Tongue (tissue), 2 donors: ENCODE measurements around the gene GID4. TPM values are rescaled to one million over a fixed set of nuclear protein-coding genes. Genes with fewer than 3 reads are reported as not detected.

Experiments used
- DNase-seq: peaks from one replicate; pipeline ENCODE4 v3.0.0-alpha.2; 2015
- total RNA-seq: library from RNA; depleted of rRNA; stranded (reverse); fragments of >200 nt; gene quantifications from one replicate; pipeline ENCODE4 v1.2.3, GENCODE V29; 2014

The GID4 gene
- total RNA-seq, 1 donor from 2014 or later, result 7.1 TPM

- no peak for DNase-seq
Observed at GRCh38 chr17:18044609-18045008, 5.4 kb downstream of the GID4 start.

- no peak for DNase-seq
Observed at GRCh38 chr17:18045691-18046350, 6.6 kb downstream of the GID4 start.

DNA sequence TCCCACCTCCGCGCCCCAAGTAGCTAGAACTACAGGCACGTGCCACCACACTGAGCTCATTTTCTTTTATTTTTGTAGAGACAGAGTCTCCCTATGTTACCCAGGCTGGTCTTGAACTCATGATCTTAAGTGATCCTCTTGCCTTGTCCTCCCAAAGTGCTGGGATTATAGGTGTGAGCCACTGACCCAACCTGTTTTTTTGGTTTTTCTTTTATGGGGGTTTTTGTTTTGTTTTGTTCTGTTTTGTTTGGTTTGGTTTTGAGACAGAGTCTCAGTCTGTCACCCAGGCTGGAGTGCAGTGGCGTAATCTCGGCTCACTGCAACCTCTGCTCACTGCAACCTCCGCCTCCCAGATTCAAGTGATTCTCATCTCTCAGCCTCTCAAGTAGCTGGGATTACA lies 16.4 kb downstream of the GID4 start:
- DNase-seq, result no peak

- no peak for DNase-seq
Observed at GRCh38 chr17:18056214-18056613, 17.0 kb downstream of the GID4 start.

DNA sequence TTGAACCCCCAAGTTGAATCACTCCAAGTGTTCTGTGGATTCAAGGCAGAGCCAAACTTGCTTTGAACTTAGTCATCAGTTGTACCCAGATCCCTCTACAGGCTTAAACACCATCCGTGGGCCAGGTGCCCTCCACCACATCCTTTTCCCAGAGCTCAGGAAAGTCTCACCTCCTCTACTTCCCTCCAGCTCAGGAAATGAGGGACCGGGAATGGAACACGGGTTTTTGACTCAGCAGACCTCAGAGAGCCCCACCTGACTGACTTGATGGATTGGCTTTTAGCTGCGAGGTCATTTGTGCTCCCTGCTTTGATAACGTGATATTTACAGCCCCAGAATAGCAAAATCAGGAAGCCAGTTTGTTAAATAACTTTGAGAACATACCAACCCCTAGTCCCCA lies 20.1 kb downstream of the GID4 start:
- DNase-seq, result no peak

GRCh38 chr17:18064053-18064452 lies 24.8 kb downstream of the GID4 start:
- DNase-seq, result no peak

DNA sequence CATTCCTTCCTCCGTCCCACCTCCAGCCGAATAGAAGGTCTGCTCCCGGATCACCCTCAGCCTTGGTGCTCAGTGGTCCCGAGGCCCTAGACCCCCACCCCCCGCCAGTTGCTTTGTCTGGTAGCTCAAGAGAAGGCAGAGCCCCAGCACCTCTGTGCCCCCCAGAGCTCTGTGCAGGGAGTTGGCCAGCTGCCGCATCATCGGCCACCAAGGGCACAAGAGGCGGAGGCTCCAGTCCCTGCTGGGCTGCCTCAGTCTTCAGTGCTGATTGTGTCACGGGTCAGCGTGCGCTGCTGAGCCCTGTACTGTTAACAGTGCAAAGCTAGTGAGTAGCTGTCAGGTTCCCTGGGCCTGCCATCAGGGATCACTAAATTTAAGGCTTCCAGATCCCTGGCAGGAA lies 26.3 kb downstream of the GID4 start:
- no peak for DNase-seq

DNA sequence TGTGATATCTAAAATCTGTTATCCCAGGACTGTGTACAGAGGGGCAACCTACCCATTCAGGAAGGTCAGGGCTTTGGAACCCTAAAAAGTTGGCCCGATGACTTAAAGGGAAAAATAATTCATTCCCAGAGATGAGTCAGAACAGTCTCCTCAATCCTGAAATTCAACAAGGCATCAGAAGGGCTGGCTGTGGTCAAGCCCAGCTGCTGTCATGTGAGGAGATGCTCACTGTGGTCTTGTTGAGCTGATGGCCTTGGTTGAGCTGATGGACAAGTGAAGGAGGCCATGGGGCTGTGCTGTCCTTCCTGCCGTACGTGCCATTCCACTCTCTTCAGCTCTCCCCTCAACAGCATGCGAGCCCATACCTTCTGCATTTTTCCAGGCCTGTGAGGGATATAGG lies 27.7 kb downstream of the GID4 start:
- no peak for DNase-seq

DNA sequence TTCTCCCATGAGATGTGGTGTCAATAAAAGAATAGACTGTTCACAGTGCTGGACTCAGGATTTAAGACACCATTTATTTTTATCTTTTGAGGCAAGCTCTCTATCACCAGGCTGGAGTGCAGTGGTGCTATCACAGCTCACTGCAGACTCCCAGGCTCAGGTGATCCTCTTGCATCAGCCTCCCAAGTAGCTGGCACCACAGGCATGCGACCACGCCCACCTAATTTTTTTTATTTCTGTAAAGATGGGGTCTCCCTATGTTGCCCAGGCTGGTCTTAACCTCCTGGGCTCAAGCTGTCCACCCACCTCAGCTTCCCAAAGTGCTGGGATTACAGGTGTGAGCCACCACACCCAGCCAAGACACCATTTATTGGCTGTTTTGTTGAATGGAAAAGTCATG lies 29.9 kb downstream of the GID4 start:
- DNase-seq, result no peak

DNA sequence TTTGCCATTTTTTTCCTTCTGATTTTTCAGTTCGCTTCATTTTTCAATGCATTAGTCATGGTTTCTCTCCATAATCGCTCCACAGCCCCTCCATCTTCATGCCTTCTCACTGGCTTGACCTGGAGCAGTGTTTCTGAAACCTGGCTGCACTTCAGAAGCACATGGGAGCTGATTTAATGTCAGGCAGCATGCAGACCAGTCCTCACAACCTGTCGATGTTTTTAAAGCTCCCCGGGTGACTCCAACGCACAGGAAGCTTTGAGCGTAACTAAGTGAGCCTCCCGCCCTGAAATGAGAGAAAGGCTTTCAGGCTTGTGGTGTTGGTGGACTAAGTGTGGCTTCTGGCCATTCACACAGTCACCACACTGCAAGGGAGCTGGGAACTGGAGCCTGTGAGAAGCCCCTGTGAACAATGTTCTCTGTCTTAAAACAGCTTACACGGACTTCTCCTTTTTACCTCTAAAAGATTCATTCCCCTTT lies 31.7 kb downstream of the GID4 start:
- peak; percentile 57 for DNase-seq

GRCh38 chr17:18071751-18072150 lies 32.5 kb downstream of the GID4 start:
- DNase-seq, result no peak

GRCh38 chr17:18074566-18075272 lies 35.5 kb downstream of the GID4 start:
- no peak for DNase-seq

DNA sequence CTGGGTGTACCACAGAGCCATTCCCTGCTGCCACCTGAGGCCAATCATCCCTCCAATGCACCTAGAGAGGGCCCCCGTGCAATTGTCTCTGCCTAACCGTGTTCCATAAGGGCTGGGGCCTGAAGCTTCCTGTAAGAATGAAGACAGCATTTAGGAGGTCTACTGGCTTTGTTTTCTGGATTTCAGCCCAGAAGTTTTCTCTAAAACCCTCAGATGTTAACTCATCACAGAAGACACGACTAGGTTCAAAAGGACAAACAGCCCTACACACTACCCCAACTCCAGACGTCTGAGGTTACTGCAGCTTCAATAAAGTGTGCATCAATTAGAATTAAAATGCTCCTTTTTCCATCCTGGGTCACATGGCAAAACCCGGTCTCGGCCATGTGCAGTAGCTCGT lies 37.7 kb downstream of the GID4 start:
- DNase-seq, result peak; percentile 68

- DNase-seq, result no peak
Observed at GRCh38 chr17:18079543-18079942, 40.3 kb downstream of the GID4 start.

DNA sequence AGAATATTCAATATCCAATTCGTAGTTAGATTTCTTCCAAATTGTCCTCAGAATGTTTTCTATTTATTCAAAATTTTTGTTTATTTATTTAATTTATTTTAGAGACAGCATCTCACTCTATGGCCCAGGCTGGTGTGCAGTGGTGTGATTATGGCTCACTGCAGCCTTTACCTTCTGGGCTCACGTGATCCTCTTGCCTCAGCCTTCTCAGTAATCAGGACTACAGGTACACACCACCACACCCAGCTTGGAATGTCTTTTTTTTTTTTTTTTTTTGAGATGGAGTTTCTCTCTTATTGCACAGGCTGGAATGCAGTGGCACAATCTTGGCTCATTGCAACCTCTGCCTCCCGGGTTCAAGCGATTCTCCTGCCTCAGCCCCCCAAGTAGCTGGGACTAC lies 45.0 kb downstream of the GID4 start:
- DNase-seq, result no peak

GRCh38 chr17:18087610-18088491 lies 48.6 kb downstream of the GID4 start, which contains the start of gene DRG2:
TSS of gene DRG2 (plus strand) at chr17:18087948. CDS start at chr17:18088024, 76 bp downstream.
- peak; percentile 96 for DNase-seq

GRCh38 chr17:18089613-18090012 lies 50.4 kb downstream of the GID4 start:
- DNase-seq, result no peak

DNA sequence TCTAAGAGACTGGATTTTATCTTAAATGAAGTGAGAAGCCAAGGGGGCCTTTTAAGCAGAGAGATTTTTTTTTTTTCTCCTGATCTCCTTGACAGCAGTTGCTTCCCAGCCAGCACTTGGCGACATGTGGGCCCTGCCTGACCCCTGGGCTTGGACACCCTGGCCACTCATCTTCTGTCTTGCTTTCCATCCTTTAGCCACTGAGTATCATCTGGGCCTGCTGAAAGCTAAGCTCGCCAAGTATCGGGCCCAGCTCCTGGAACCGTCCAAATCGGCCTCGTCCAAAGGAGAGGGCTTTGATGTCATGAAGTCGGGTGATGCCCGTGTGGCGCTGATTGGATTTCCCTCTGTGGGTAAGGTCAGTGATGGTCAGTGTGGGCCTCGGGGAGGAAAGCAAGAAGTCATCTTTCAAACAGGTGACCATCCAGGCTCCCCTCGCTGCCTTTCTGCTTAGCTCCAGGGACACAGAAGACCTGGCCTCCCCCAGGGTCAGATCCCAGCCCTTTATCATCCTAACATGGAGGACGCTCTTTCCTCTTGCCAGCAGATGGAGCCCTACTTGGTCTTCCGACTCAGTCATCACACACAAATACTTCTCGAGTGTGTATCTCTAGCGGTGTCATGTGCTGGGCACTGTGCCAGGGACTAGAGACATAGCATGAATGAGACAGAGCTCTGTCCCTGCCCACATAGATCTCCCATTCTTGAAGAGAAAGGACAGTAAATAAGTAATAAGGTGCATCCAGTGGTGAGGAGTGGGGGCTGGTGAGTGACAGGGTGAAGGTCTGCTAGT lies 54.6 kb downstream of the GID4 start:
- peak; percentile 70 for DNase-seq

DNA sequence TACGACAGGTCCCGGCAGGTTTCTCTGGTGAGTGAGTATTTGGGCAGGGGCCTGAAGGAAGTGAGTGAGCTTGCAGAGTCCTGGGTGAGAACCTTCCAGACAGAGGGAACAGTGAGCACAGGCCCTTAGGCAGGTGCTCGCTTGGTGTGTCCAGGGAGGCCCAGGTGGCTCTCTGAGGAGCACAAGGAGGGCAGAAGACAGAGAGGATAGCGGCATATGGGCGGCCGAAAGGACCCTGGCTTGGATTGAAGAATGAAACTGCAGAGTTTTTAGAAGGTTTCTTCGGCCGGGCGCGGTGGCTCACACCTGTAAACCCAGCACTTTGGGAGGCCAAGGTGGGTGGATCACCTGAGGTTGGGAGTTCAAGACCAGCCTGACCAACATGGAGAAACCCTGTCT lies 55.2 kb downstream of the GID4 start:
- DNase-seq, result no peak

- no peak for DNase-seq
Observed at GRCh38 chr17:18099516-18099915, 60.3 kb downstream of the GID4 start.

- no peak for DNase-seq
Observed at GRCh38 chr17:18100616-18101015, 61.4 kb downstream of the GID4 start.

DNA sequence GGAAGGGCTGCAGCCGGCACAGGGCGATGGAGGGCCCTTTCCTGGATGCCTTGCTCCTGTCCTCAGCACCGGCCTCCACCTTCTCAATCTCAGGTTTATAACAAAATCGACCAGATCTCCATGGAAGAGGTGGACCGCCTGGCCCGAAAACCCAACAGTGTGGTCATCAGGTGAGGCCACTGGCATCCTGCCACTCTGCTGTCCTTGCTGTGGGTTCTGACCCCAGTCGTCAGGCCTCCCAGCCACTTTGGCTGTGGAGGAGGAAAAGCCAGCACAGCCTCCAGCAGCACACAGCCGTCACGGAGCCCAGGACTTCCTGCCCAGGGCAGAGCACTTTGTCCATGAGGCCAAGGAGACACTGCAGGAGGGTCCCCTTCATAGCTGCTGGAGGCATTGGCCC lies 62.6 kb downstream of the GID4 start:
- no peak for DNase-seq
